HG03108 (cell line): ENCODE results near the gene SYNE3.
"Not testable (repeated sequence)": the region's sequence is repeated elsewhere in the genome, so short reads cannot be mapped to it uniquely, and the experiment has no call there.

Experiments
- ATAC-seq: cut with Tn5 transposase; IDR thresholded peaks from one replicate; pipeline ENCODE4 v1.9.1; 2021; ENCODE audit warnings: moderate library complexity; ENCODE audit not compliant: unreplicated experiment

SYNE3 gene

DNA sequence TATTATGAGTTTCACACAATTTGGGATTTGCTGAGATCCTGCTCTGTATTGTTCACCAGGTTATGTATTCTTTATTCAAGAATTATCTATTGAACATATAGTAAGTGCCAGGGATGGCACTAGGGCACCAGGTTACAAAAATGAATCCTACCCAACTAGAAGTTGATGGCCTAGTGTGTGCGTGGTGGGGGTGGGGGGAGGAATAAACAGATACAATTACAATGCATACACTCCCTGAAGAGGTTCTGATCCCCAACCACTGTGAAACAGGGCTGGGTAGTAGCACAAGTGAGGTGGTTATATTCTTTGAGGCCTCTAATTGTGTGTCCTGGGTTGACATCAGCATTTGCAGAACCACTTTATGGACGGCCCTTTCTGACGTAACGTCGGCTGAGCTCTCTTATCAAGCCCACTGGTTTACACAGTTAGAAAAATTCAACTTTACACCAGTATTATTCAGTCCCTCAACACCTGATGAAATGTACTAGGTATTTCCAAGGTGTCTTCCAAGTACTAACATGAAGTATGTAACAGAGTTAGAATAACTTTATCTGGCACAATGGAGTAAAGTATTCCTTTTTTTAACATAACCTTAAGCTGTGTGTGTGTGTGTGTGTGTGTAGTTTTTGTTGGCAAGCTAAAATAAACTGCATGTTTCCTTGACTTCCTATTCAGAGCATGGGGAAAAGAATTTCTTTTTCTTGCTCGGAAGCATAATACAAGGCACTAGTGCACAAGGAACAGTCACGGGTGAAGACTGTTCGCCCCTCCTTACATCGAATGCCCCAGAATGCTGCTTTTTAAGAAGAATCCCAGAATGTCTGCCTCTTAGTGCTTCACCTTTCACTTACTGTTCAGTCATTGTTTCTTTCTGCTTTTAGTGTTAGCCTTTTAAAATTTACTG is 10.3 kb upstream of the SYNE3 start:
- ATAC-seq: no peak

DNA sequence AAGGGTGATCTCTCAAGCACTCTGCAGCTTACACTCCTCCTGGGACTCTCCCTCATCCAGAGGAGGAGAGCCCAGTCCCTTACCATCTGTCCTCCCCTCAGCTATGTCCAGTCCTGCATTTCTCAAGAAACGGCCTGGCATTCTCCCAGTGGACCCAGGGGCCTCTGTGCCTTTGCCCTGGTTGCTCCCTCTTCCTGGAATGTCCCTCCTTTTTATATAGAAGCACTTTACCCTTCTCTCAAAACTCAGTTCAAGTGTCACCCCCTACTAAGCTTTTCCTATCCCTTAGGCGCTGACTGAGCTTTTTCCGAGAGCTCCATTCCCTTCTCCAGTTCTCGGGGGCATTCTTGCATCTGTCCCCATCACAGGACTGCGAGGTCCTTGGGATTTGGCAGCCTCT is 9.5 kb upstream of the SYNE3 start:
- ATAC-seq: no peak

DNA sequence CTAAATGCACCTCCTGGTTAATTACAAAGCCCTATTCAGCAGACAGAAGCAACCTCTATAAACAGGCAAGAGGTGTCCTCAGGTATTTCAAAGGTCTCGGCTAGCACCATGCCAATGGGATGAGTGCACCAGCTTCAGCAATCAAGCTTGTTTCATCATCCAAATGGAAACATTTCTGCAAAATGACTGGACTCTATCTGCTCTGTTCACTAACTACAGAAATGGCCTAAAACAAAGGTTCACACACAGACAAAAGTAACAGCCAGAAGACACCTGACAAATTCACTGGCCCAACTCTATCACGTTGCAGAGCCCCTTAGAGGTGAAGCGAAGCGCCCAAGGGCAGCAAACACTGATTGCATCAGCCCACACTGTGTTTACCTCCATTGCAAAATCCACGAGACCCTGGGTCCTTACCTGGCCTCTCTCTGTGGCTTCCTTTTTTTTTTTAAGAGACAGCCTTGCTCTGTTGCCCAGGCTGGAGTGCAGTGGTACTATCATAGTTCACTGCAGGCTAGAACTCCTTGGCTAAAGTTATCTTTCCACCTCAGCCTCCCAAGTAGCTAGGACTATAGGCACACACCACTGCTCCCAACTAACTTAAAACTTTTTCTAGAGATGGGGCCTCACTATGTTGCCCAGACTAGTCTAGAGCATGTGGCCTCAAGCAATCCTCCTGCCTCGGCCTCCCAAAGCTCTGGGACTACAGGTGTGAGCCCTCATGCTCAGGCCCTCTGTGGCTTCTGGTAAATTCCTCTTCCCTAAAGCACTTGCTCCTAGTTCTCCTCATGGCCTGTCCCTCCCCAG is 8.5 kb upstream of the SYNE3 start:
- no peak for ATAC-seq

DNA sequence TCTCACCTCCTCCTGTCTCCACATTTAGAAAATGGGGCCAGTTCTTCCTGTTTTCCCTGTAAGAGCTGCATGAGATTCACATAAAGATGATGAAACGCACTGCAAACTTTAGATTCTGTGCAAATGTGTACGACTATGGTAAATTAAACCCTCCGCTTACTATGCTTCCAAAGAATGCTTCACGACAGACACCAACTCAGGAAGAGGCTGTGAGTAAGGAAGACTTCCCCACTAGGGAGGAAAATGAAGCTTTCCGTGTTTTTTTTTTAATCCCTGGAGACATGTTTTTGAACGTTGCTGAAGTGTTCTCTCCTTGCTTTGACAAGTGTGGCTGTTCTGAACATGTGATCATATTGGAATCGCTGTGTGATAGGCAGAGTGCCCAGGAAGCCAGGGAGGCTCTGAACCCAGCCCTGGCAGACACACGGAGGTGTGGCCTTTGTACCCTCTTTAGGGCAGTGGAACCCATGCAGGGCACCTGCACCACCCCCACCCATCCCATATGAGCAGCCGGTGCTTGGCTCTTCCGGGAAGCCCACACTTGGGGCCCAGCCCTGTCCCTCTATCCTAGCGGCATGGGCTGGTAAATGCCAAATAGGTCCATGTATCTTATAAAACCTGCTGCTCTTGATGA is 7.5 kb upstream of the SYNE3 start:
- no peak for ATAC-seq

DNA sequence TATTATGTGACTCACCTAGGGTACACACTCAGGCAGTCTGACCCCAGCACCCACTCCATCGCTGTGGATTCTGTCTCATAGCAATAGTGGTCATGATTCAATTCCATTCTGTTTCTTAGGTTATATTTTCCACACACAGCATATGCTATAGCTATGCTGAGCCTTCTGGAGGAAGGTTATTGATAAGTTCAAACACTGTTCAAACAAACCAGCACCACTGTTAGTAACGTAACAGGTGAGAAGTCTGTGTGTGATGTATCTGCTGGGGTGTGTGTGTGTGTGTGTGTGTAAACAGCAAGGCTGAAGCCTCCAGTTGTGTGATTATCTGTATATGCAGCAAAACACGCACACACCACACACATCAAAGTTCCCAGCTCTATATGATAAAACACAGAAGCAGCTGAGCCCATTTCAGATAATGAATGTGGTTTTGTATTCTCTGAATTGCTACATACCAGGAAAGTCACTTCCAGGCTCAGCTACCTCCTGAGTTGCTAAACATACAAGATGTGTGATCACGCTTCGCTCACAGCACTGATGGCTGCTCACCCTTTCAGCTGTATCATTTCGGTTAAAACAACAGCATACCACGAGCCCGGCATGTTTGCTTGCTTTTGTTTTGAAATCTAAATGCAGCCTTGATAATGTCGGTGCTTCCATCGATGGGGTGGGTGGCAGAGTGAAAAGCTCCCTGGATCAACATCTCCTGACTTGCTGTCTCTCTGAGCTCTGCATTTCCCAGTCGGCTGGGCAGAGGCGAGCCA is 6.8 kb upstream of the SYNE3 start:
- no peak for ATAC-seq

DNA sequence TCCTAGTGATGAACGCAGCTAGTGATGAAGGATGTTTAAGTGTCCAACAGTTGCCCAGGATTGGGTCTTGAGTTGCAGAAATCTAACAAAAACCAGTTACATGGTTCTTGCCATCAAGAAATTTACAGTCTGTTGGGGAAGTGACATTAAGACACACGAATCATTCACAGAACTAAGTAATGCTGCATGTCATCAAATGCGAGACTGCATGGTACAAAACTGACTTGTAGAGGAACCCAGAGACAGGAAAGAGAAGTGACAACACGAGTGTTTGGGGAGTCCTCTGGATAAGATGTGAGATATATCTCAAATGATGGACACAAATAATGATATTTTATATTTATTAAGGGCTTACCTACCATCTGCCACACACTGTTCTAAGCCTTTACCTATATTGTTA is 6.1 kb upstream of the SYNE3 start:
- ATAC-seq: no peak

DNA sequence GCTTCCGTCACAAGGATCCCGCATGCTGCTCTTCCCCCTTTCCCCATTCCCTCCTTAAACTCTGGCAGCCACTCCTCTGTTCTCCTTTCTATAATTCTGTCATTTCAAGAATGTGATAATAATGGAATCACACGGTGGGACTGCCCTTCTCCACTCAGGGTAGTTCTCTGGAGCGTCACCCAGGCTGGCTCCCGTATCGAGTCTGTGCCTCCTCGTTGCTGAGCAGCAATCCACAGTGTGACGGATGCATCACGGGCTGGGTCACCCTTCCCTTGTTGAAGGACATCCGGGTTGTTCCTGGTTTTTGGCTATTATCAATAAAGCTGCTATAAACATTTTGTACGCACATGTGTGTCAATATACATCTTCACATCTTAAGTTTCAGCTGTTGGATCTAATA is 5.7 kb upstream of the SYNE3 start:
- no peak for ATAC-seq

DNA sequence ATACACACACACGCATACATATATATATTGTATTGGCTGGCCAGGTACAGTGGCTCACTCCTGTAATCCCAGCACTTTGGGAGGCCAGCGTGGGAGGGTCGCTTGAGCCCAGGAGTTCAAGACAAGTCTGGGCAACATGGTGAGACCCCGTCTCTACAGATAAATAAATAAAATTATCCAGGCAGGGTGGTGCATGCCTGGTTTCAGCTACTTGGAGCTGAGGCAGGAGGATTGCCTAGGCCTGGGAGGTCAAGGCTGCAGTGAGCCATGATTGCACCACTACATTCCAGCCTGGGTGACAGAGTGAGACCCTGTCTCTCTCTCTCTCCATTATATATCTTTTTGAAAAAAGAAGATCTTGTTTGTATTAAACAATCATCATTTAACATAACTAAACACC is 4.6 kb upstream of the SYNE3 start:
- ATAC-seq: no peak

DNA sequence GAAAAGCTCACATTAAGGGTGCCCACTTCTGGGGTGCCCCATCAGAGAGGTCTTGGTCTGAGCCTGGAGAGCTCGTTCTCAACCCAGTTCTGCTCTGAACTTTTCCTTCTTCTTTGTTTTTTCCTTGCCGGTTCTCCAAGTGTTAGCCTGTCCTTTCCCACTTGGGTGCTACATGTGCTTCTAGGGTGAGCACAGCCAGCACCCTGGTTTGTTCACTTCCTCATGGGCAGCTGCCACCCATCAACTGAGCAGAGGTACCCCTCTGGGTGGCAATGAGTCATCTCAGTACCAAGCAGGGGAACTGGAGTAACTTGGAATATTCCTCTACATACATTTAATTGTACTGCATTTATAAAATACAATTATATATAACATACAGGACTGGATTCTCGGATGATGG is 3.9 kb upstream of the SYNE3 start:
- no peak for ATAC-seq

DNA sequence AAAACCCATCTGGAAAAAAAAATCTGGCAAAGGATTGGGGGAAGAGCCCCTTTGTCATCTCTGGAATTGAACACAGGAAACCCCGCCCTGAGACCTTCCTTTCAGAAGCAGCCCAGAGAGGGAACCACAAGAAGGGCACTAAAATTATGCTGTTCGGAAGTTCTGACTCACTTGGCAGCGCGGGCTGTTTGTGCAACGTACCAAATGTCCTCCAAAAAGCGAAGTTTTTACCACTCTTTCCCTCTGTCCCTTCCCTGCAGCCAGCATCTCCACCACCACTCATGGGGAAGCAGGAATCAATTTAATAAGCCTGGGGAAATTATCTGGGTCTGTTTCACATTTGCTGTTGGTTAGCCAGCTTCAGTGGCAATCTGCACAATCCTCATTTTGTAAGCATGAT is 3.2 kb upstream of the SYNE3 start:
- peak; percentile 20 for ATAC-seq

DNA sequence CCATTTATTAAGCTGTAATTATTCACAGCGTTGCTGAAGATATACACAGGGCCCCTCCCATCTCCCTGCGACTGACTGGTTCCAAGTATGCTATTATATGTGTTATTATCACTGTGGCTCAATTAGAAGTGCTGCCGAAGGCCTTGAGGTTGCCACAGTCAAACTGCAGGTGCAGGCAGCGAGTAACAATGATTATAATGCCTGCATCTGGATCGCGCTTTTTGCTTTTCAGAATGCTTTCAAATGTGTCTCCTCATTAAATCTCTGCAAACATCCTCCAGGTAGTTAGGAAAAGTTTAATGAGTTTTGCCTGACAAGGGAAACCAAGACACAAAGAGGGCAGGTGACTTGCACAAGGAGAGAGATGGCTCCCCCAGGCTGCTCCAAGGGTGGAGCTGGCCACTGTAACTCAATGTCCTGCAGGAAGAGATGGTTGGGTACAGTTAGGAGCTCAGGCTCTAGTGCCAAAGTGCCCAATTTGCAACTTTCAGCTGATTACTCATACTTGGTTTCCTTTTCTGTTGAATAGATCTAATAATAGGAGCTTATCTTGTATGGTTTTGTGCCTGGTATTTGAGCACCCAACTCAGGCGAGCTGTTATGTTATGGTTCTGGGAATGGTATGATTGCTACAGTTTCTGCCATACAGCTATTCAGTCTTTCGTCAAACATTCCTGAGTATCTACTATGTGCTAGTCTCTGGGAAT is 1.7 kb upstream of the SYNE3 start:
- ATAC-seq: peak; percentile 25

DNA sequence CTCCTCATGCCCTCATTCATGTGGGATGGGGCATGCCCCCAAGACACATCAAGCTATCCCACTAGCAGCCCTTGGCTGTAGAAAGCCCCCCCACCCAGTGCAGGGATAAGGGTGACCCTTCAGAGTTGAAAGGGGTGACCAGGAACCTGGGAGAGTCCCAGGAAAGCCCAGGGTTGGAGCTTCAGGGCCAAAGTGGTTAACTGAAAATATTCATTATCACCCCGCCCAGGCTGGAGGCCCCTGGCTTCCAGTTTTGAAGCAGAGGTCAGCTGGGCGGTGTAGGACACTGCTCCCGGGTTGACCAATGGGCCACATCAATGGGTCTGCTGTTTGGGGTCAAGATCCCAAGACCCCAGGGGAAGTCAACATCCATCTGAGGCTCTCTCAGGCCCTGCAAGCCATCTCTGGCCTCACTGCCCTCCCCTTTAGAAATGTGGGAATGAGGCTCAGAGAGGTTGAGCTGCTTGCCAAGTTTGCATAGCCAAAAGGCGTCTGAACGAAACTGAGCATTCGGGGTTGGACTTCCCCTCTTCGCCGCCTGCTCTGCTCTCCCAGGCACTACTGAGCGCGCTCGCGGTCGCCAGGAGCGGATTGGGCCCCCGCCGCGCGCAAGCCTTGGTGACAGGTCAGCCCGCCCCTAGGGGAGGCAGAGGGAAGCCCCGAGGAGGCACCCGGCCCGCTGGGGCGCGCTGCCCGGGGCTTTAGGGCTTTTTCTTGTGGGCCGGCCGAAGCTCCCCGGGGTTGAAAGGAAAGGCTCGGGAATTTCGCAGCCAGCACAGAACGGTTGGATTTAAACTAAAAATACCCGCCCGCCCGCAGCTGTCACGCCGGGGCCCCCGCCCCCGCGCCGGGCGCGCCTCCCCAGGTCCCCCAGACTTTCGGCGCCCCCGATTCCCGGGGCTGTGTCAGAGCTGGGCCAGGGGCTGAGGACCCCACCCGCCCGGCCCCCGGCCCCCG is 576 bp downstream of the SYNE3 start:
- peak; percentile 68 for ATAC-seq

DNA sequence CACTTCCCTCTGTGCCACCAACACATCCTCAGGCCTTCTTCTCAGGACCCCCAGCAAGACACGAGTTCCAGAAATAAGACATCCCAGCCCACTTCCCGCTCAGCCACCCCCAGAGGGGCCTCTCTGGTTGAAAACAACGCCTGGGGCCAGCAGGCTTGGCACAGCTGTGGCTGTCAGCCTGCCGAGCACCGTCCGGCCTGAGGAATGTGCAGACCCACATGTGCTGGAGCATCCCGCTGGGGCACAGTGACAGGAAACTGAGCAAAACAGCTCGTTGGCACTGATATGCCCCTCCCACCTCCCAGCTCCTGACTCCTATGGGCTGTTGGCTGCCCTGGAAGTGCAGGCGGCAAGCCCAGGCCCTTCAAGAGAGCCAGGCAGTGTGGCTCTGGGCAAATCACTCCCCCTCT is 1.4 kb downstream of the SYNE3 start:
- ATAC-seq: no peak

DNA sequence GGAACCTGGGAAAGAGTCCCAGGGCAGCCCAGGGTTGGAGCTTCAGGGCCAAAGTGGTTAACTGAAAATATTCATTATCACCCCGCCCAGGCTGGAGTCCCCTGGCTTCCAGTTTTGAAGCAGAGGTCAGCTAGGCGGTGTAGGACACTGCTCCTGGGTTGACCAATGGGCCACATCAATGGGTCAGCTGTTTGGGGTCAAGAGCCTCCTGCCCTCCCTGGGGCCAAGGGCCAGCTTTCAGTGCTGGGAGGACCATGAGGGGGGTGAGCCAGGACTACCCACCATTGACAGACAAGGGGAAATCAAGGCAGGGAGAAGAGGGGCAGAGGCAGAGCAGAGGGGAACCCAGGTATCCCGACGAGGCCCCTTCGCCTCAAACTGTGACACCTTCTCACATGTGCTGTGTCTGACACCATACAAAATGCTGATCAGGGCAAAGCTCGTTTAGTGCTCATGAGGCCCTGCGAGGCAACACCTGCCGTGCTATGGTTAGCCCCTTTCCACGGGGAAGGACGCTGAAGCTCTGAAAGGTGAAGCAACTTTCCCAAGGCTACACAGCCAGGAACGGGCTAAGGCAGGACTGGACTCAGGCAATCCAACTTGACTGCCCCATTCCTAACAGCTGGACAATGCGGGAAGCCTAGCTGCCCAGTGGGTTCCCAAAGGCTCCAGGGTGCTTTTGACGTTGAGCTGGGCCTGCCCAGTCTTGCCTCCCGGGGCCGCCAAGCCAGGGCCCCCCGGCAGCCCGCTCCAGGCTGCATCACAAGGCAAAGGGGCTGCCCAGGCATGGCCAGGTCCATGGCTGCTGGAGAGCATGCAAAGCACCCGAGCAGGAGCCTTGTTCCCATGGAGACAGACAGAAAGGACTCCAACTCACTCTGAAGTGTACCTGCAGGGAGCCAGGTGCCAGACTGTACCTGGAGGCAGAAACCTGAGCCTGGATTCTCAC is 2.0 kb downstream of the SYNE3 start:
- no peak for ATAC-seq

DNA sequence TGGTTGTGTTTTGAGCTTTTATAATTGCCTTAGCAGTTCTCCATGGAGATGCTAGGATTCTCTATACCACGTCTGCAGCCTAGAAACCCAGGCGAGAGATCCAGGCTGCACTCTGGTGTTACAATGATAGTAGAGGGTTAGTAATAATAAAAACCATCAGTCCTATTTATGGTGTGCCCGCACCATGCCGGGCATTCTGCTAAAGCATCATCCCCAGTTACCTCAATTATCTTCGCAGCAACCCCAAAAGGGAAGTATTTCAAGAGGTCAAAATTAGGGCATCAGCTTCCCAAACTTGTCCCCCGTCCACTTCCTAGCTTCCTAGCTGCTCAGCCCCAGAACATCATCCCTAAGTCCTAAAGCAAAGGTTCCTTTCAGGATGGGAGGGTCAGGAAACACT is 3.2 kb downstream of the SYNE3 start:
- ATAC-seq: no peak

DNA sequence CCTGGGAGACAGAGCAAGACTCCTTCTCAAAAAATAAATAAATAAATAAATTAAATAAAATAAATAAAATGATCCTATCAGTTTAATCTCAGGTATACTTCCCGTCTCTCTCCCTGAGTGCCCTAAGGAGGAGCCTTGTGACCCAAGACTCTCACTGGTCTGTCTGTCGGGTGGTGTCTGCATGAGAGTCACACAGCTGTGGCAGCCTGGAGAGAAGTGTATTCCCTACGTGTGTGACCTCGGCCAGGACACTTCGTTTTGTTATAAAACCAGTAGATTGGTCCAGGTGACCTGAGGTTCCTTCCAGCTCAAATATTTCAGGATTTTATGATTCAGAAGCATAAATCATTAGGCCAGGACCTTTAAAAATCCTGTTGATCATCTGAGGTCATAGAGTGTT is 4.8 kb downstream of the SYNE3 start:
- ATAC-seq: no peak

DNA sequence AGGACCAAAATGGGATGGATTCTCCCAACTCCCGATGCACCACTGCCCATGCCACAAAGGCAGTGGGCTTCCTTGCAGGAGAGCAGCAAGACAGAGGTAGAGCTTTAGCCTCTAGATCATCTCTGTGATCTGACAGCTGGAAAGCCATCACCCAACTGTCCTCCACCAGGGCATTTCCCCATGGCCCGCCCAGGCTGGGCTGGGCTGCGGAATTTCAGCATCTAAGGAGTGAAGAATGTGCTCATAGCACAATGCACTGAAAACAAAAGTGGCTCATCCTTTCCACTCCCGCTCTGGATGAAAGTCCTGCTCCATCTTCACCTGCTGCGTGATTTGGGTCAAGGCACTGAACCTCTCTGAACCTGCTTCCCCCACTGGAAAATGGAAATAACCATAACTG is 5.6 kb downstream of the SYNE3 start:
- no peak for ATAC-seq

DNA sequence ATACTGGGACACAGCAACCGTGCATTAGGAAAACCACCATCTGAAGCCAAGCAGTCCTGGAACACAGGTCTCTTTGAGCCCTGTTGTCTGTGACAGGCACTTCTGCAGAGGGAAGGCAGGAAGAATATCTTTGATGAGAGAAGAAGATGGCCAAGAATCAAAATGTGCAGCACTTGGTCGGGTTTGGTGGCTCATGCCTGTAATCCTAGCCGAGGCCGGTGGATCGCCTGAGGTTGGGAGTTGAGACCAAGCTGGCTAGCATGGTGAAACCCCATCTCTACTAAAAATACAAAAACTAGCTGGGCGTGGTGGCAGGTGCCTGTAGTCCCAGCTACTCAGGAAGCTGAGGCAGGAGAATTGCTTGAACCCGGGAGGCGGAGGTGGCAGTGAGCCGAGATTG is 6.1 kb downstream of the SYNE3 start:
- ATAC-seq: not testable (repeated sequence)
